SU-DHL-6 (cell line): ENCODE data around the gene CD93.

Experiments used
- H2AFZ ChIP-seq: fragments of 200-600 bp; sonication (generic); 2 replicates; pipeline ENCODE4 v1.6.1; 2014; ENCODE audit warnings: low read depth, mild to moderate bottlenecking, moderate library complexity, mixed read lengths, antibody characterized with exemption, low read length; ENCODE audit not compliant: severe bottlenecking
- H3F3A ChIP-seq: fragments of 200-600 bp; shearing (Covaris generic); 2 replicates; pipeline ENCODE4 v1.6.0; 2016; ENCODE audit warnings: antibody characterized with exemption, mild to moderate bottlenecking; ENCODE audit not compliant: insufficient read depth
- H3K27ac ChIP-seq: fragments of 200-600 bp; sonication (generic); 2 replicates; pipeline ENCODE4 v1.5.1; 2016; ENCODE audit warnings: low read depth, mild to moderate bottlenecking, low read length, moderate library complexity, mixed read lengths
- H3K27me3 ChIP-seq: fragments of 200-600 bp; sonication (generic), shearing (Covaris generic); 2 replicates; pipeline ENCODE4 v1.6.0; 2014; ENCODE audit warnings: mild to moderate bottlenecking, low read length
- H3K36me3 ChIP-seq: fragments of 200-600 bp; sonication (generic); 2 replicates; pipeline ENCODE4 v1.6.1; 2014; ENCODE audit warnings: mild to moderate bottlenecking, low read length, mixed read lengths
- H3K4me2 ChIP-seq: fragments of 300-600, 200-600 bp; shearing (Covaris generic), sonication (generic); 2 replicates; pipeline ENCODE4 v1.6.0; 2014; ENCODE audit warnings: low read length, low read depth, mild to moderate bottlenecking; ENCODE audit not compliant: poor library complexity, severe bottlenecking
- H3K4me3 ChIP-seq: fragments of 200-600 bp; sonication (generic); 2 replicates; pipeline ENCODE4 v1.5.1; 2014; ENCODE audit warnings: antibody characterized with exemption, low read length, mild to moderate bottlenecking, mixed read lengths; ENCODE audit not compliant: insufficient read depth, poor library complexity, severe bottlenecking
- H3K79me2 ChIP-seq: fragments of 200-600 bp; sonication (generic); 2 replicates; pipeline ENCODE4 v1.6.1; 2014; ENCODE audit warnings: mild to moderate bottlenecking, low read length, moderate library complexity; ENCODE audit not compliant: insufficient read depth
- H3K9ac ChIP-seq: fragments of 200-600 bp; sonication (generic); 2 replicates; pipeline ENCODE4 v1.7.0; 2014; ENCODE audit warnings: mild to moderate bottlenecking, low read length
- H3K9me2 ChIP-seq: fragments of 200-600 bp; sonication (generic); replicated peaks from 2 replicates; pipeline ENCODE4 v1.6.1; 2014; ENCODE audit warnings: low read length; ENCODE audit not compliant: insufficient read depth
- H3K9me3 ChIP-seq: fragments of 200-600 bp; sonication (generic); 2 replicates; pipeline ENCODE4 v1.6.1; 2014; ENCODE audit warnings: low read length, mixed read lengths; ENCODE audit not compliant: insufficient read depth
- H4K20me1 ChIP-seq: fragments of 200-600 bp; sonication (generic); 2 replicates; pipeline ENCODE4 v1.6.1; 2014; ENCODE audit warnings: low read depth, mild to moderate bottlenecking, antibody characterized with exemption, low read length, moderate library complexity, mixed read lengths
- EZH2phosphoT487 ChIP-seq: fragments of 200-600 bp; sonication (generic), shearing (Covaris generic); conservative IDR thresholded peaks from 2 replicates; pipeline ENCODE4 v1.6.1; 2018; ENCODE audit warnings: mild to moderate bottlenecking, antibody characterized with exemption, low read length, moderate library complexity, mixed read lengths
- TF ChIP-seq, protein P1 (sequence below): fragments of 200-600 bp; sonication (generic); IDR thresholded peaks from one replicate; pipeline ENCODE4 v1.5.1; 2017; ENCODE audit warnings: antibody characterized with exemption, mild to moderate bottlenecking, low read length, moderate library complexity; ENCODE audit not compliant: insufficient read depth, poor library complexity, severe bottlenecking

CD93 gene

DNA sequence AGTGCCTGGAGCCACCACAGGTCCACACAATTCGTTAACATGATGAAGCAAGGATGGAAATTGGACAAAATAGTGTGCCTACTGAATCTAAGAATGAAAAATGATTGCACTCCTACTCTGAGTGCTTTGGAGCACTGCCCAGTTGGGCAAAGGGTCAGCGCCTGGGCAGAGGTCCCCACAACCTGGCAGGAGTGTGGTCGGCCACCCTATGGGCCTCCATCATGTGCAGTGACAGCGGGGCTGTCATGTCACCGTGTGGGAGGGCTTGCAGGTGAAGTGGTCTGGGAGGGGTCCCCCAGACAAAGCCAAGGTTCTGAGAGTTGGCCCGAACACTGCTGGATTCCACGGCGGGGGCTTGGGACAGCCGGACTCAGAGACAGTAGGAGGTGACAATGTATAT is 36.2 kb upstream of the CD93 start:
- Histone ChIP-seq H3K27me3 (no peaks in the 10 kb centered on the region), H3K36me3 (no peaks in the 10 kb centered on the region), H2AFZ (no peak overlapping the region), H4K20me1 (no peaks in the 10 kb centered on the region), H3K9me2 (no peaks in the 10 kb centered on the region), H3F3A (no peaks in the 10 kb centered on the region), H3K9me3 (no peaks in the 10 kb centered on the region), H3K4me2 (no peak overlapping the region), H3K27ac (no peak overlapping the region), H3K79me2 (no peaks in the 10 kb centered on the region), H3K9ac (no peak overlapping the region), H3K4me3 (no peak overlapping the region)
- TF ChIP-seq EZH2phosphoT487, result no peak
- TF ChIP-seq, protein P1, sequence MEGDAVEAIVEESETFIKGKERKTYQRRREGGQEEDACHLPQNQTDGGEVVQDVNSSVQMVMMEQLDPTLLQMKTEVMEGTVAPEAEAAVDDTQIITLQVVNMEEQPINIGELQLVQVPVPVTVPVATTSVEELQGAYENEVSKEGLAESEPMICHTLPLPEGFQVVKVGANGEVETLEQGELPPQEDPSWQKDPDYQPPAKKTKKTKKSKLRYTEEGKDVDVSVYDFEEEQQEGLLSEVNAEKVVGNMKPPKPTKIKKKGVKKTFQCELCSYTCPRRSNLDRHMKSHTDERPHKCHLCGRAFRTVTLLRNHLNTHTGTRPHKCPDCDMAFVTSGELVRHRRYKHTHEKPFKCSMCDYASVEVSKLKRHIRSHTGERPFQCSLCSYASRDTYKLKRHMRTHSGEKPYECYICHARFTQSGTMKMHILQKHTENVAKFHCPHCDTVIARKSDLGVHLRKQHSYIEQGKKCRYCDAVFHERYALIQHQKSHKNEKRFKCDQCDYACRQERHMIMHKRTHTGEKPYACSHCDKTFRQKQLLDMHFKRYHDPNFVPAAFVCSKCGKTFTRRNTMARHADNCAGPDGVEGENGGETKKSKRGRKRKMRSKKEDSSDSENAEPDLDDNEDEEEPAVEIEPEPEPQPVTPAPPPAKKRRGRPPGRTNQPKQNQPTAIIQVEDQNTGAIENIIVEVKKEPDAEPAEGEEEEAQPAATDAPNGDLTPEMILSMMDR, result no peak

DNA sequence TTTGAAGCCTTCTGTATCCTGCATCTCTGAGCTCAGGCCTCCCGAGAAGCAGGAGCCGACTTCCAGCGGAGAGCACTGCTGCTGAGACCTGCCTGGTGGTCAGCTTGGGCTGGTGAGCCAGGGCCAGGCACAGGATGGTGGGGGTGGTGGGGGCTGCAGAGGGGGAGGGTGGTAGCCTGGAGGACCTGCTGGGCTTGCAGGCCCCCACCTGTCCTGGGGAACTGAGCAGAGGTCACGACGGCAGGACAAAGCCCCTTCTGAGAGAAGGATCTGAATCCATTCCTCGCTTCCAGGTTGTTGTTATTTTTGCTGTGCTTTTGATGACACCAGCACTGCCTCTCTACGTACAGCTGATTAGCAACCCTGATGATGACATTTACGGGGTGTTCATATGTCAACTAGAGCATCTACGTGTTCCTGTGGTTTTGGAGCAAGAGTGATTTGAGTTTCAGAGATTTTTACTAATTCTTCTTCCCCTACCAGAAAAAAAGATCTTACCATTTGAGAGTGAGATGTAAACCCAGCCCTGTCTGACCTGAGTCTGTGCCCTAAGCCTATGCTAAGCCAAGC is 35.7 kb upstream of the CD93 start:
- no peaks in the 10 kb centered on the region for H3K27me3 ChIP-seq
- no peak overlapping the region for H3K4me3 ChIP-seq
- H3K9ac ChIP-seq, result no peak overlapping the region
- no peaks in the 10 kb centered on the region for H3F3A ChIP-seq
- H3K36me3 ChIP-seq, result no peaks in the 10 kb centered on the region
- H3K27ac ChIP-seq, result no peak overlapping the region
- H3K9me2 ChIP-seq, result no peaks in the 10 kb centered on the region
- H3K9me3 ChIP-seq, result no peaks in the 10 kb centered on the region
- TF ChIP-seq, protein P1, result no peak
- TF ChIP-seq EZH2phosphoT487, result no peak
- no peaks in the 10 kb centered on the region for H4K20me1 ChIP-seq
- H3K4me2 ChIP-seq, result no peak overlapping the region
- no peak overlapping the region for H2AFZ ChIP-seq
- H3K79me2 ChIP-seq, result no peaks in the 10 kb centered on the region

DNA sequence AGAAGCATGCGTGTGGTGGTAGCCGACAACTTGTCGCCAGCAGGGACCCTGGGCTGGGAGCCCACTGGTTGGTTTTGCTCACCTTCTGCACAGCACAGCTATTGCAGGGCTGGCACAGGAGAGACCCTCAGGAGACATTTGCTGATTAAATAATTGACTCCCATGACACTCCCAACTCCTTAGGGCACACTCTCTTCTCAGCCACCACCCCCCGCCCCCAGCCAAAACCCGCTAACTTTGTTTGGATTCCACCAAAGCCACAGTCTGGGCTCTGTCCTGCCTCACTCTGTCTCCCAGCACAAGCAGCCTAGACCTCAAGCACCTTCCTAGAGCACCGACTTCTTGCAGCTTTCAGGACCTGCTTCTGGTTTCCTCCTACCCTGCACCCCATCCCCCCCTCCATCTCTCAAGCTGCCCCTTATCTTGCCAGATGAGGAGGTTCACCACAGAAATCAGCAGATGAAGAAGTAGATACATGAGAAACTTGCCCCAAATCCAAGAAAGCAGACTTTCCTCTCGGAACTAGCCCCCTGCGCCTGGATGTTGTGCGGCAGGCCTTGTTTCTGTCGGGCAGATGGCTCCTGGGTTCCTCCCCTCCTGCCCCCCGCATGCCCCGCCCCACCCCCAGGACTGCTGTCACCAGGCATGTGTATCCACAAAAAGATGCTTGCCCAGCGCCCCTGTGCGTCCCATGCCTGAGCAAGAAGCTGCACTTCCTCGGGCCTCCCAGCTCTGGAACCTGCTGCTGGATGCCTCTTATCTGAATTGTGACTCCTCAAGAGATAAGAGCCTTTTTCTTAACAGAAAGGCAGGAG is 35.0 kb upstream of the CD93 start:
- Histone ChIP-seq H3K79me2 (no peaks in the 10 kb centered on the region), H3K27ac (no peak overlapping the region), H4K20me1 (no peaks in the 10 kb centered on the region), H2AFZ (no peak overlapping the region), H3K9me3 (no peaks in the 10 kb centered on the region), H3K9me2 (no peaks in the 10 kb centered on the region), H3K4me3 (no peak overlapping the region), H3K36me3 (no peaks in the 10 kb centered on the region), H3F3A (no peaks in the 10 kb centered on the region), H3K4me2 (no peak overlapping the region), H3K9ac (no peak overlapping the region), H3K27me3 (no peaks in the 10 kb centered on the region)
- TF ChIP-seq, protein P1, result no peak
- TF ChIP-seq EZH2phosphoT487, result no peak
